CD4-positive, alpha-beta T cell treated with Interleukin-1 beta for 1 hour (primary cell): Measurements from ENCODE around the gene ORAI2.
A peak's percentile ranks its signal among the peaks of the same experiment; 100 is the strongest.
"Not testable (repeated sequence)": the region's sequence is repeated elsewhere in the genome, so short reads cannot be mapped to it uniquely, and the experiment has no call there.

Experiments used
- DNase-seq, 2 donors: peaks; one replicate each; pipeline ENCODE4 v3.0.0-alpha.2; 2020 to 2022

Gene ORAI2

GRCh38 chr7:102469972-102470825 lies 36.8 kb downstream of the ORAI2 start:
- DNase-seq = no peak

- DNase-seq = no peak
Measured at GRCh38 chr7:102471791-102472125, 38.4 kb downstream of the ORAI2 start.

- no peak for DNase-seq
Measured at GRCh38 chr7:102472126-102473041, 39.0 kb downstream of the ORAI2 start.

- no peak for DNase-seq
Measured at GRCh38 chr7:102473271-102473991, 40.1 kb downstream of the ORAI2 start.

GRCh38 chr7:102474116-102474515 lies 40.7 kb downstream of the ORAI2 start:
- DNase-seq = not testable (repeated sequence)

- not testable (repeated sequence) for DNase-seq
Measured at GRCh38 chr7:102474736-102475435, 41.5 kb downstream of the ORAI2 start.

GRCh38 chr7:102478314-102479208 lies 45.2 kb downstream of the ORAI2 start, which contains the start of gene POLR2J:
Gene POLR2J (minus strand): TSS chr7:102478922. CDS start chr7:102478860, 62 bp downstream.
- DNase-seq = peak; percentile 93 to 96

- not testable (repeated sequence) for DNase-seq
Measured at GRCh38 chr7:102479209-102479584, 45.8 kb downstream of the ORAI2 start.

- DNase-seq = peak; percentile 34 to 48
Measured at GRCh38 chr7:102479982-102480637, 46.7 kb downstream of the ORAI2 start.

GRCh38 chr7:102481962-102482361 lies 48.6 kb downstream of the ORAI2 start:
- not testable (repeated sequence) for DNase-seq

- not testable (repeated sequence) for DNase-seq
Measured at GRCh38 chr7:102484317-102484716, 50.9 kb downstream of the ORAI2 start.

GRCh38 chr7:102490529-102491075 lies 57.2 kb downstream of the ORAI2 start:
- peak; percentile 44 to 57 for DNase-seq

GRCh38 chr7:102493220-102493935 lies 60.0 kb downstream of the ORAI2 start:
- peak in 1 of 2 donors; percentile 45 for DNase-seq

- DNase-seq = peak in 1 of 2 donors; percentile 35
Measured at GRCh38 chr7:102494026-102494425, 60.7 kb downstream of the ORAI2 start.

GRCh38 chr7:102494473-102495149 lies 61.2 kb downstream of the ORAI2 start:
- not testable (repeated sequence) for DNase-seq

GRCh38 chr7:102496861-102497260 lies 63.5 kb downstream of the ORAI2 start:
- not testable (repeated sequence) for DNase-seq

- DNase-seq = not testable (repeated sequence)
Measured at GRCh38 chr7:102497308-102497707, 63.9 kb downstream of the ORAI2 start.

GRCh38 chr7:102498321-102498720 lies 64.9 kb downstream of the ORAI2 start:
- not testable (repeated sequence) for DNase-seq

GRCh38 chr7:102503141-102503540 lies 69.8 kb downstream of the ORAI2 start:
- not testable (repeated sequence) for DNase-seq
